GM19452 (cell line): ENCODE measurements around the gene RIN2.
A peak's percentile ranks its signal among the peaks of the same experiment; 100 is the strongest.

ENCODE experiments used
- ATAC-seq: cut with Tn5 transposase; IDR thresholded peaks from one replicate; pipeline ENCODE4 v1.9.1; 2021; ENCODE audit not compliant: unreplicated experiment

RIN2 gene

DNA sequence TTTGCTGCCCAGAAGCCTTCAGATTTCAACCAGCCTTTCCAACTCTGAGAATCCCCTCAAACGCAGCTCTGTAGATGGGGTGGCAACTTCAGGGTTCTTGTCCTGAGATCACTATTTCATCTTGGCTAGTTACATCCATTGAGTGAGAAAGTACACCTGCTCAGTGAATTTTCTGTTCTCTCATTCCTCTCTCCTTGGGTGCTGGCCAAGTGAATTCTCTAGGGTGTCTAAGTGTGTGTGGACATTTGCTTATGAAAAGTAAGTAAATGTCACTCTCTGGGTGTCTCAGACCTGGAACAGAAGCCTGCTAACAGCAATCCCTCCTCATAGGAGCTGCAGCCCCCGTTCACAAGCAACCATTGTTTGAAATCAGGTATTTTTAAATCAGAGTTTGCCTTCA, 3.8 kb downstream of the RIN2 start:
- no peak for ATAC-seq

DNA sequence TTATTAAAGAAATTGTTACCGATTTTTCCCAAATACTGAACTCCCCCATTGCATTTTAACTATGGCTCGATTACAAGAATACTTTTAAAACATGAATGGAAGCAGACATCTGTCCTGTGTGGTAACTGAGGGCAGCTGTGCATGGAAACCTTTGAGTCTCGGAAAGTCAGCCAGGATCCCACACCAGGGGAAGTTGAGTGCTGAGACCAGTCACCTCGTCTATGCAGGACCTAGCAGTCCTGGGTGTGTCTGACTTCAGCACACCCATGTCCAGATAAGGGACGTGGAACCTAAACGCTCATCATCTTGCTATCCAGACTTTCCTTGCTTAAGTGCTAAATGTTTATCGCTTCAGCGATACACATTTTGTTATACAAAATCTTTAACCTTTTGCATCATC, 6.1 kb downstream of the RIN2 start:
- ATAC-seq = no peak

DNA sequence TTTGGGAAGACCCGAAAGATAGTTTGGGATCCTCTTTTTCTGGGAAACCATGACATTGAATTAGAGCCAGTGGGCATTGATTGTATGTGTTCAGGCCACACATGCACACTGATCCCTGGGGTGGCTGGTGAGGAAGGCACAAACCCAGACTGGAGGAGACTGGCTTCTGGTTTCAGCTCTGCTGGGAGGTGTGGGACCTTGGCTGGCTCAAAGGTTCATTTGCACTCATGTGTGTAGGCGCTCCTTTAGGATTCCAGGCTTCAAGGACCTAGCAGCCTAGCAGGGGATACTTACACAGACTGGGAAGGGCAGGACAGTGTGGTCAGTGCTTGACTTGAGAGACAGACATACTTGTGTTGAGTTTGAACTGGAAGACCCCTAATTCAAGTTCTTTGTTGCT, 7.2 kb downstream of the RIN2 start:
- ATAC-seq = no peak

DNA sequence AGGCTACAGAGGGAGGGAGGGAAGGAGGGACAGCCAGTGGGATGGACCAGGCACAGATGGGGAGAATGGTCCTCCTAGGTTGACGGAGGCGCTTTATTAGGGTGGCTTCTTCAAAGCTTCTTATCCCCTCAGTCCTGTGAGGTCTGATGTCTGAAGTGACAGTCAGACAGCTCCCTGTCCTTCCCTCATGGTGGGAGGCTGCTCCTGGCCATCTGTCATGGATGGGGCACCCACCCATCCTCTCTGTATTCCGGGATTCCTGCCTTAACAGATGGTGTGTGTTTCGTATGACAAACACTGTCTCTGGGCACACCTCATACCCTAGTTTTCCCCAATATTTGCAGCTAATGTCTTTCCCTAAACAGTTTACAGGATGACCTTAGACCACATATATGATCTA, 7.9 kb downstream of the RIN2 start:
- no peak for ATAC-seq

DNA sequence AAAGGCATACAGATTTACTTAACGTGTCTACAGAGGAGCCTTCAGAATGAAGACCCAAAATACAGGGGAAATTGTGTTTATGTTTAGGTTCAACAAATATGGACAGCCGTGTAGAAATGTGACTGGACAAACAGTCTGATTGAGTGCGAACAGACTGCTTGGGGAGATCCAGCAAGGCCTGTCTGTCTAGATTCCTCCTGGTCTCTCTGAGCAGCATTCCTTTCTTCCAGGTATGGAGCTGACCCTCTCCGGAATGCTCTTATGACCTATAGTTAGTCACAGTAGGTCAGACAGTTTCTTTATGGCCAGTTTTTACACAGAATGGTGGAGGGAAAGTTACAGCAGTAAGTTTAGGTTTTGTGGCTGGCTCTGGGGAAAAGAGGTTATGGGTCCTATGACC, 9.0 kb downstream of the RIN2 start:
- ATAC-seq = no peak

DNA sequence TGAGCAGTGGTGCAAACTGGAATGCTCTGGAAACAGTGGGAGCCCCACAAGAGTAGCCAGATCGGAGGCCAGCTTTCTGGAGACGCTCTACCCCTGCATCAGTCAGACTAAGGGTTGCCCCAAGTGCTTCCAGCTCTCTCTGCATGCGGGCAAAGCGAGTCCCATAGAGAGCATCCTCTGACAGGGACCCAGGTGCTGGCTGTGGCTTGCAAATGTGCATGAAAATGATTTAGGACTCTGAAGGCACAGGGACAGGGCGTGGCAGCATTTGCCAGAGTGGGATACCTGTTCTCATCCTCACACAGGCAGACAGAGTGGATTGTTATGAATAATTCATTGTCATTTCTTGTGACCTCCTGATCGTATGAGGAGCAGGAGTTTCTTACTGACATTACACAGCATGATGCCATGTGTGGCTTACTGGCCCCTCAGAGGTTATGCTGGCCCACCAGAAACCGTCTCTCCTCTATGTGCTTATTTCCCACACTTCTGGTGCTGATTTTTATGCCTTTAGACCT, 10.3 kb downstream of the RIN2 start:
- no peak for ATAC-seq

DNA sequence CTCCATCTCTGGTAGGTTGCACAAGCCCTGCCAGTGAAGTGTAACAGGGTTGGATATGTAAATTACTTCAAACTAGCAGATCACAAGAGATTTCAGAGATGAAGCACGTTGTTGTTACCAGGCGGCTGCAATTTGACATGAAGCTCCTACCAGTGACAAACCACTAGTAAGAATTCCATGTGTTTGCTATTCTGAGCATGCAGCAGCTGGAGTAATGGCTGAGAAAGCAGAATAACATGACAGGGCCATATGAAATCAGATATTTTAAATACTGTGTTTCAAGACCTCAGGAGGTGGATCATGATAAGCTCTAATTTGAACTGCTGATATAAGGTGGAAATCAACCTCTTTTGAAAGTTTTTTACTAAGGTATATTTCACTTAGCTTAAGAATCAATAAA, 11.4 kb downstream of the RIN2 start:
- ATAC-seq = no peak

DNA sequence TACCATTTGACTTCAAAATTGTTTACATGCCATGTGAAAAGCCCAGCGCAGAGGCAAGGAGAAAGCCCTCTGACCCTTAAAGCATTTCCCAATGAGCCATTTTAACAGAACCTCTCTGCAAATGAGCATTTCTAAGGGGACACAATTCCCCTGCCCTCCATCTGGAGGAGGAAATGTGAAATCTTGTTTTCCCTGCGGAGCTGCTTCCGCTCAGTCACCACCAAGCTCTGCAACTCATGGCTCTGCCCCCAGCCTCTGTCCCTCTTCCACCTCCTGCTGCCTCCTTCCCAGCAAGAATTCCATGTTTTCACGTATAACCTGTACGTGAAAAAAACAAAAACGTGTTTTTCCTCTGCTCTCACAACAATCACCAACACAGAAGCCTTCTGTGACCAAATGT, 12.3 kb downstream of the RIN2 start:
- no peak for ATAC-seq

DNA sequence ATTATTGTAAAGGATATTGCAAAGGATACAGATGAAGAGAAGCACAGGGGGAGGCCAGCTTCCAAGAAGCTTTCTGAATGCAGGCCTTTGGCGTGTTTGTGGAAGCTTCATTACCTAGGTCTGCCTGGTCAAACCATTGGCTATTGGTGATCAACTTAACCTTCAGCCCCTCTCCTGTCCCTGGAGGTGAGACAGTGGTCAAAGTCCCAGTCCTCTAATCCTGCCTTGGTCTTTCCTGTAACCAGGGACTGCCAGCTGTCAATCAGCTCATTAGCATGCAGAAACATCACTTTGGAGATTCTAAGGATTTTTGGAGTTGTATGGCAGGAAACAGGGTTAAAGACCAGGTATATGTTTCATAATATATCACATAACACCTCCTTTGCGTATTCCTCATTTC, 13.0 kb downstream of the RIN2 start:
- no peak for ATAC-seq

DNA sequence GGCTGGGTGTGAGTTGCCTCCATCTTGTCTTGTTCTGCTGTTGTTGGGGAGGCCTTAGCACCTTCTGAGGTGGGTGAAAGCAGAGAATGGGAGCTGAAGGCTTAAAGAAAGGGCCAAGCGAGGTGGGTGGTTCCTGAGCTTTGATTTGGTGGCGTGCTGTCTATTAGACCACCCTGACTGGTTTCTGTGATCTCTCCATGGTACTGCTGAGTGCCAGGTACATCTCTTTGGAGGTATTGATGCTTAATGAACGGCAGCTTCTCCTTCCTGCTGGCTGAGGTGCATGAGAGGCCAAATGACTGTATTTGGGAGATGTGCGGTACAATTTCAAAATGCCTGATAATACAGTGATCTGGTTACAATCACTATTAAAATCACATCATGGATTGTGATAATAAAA, 15.4 kb downstream of the RIN2 start:
- ATAC-seq = no peak

DNA sequence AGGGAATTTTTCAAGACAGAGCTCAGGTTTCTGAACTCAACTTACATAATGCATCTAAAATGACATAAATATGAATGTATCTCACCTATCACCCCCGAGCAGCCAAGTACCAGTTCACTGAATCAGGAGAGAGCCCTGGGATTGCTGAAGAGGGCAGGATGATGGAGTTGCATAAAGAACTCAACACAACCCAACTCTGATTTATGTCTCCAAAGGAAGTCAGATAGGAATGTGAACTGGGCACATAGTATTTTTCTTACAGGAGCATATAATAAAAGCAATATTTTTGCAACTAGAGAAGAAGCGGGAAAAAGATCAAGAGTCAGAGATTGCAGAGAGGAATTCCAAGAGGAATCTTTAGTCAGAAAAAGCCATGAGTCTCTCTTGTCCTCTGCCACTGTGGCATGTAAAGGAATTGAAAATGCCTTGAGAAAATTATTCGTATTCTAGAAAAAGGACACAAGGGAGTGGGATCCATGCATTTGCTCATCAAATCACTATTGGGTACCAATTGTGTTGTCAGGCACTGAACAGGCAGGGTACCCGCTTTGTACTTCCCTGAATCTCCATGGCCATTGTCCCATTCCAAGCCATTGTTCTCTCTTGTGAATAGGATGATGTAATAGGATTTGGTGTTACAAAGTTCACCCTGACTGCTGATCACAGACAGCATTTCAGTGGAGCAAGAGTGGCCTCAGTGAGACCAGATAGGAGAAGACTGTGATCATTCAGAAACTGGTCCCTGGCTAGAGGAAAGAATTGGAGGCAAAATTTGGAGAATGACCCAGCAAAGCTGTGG, 16.3 kb downstream of the RIN2 start:
- ATAC-seq = no peak

DNA sequence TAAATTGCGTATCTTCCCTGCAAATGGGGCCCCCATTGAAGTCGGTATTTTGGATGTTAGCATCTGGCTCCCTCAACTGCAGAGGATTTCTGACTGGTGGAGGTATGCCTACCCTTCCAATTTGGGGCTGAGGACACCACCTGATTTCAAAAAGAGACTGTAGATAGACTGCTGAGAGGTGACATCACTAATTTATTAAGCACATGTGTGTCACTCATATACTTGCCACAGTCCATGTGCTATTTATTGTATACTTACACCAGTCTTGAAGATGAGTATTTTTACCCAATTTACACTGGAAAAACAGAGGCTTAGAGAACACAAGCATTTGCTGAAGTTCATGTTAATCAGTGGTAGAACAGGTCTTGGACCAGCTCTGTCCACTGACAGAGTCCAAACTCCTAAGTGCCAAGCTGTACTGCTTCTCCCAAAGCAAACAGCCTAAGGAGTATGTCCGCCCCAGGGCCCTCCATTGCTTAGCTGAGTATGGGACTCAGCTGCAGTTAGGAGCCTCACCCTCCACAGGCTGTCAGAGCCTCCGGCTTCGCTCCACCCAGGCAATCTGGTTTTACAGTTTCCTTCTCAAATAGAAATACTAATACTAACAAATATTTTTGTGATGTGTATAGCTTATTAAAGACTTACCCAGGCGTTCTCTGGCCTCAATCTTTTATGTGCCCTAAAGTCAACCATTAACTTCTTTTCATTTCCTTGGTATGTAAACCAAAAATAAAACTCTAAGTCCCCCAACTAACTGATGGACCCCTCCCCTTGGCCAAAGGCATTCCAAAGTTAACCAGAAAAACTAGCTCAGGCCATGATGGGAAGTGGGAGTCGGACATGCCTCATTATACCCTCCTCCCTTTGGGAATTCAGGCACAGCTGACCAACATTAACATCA, 17.5 kb downstream of the RIN2 start:
- no peak for ATAC-seq

DNA sequence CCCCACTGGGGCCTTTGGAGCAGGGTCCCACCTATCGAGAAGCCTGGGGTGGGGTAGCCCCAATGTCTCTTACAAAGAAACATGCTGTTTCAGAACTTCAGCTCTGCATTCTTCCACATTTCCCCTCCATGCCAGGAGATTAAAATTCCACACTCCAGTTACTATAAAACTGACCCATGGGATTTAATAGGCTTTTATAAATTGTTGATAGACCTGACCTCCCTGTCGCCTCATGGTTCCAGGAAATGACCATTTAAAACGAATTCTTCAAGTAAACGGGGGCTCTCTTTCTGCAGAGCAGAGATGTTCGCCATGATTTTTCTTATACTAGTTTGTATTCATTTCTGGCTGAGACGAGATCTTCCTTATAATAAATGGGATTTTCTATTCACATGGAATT, 19.3 kb downstream of the RIN2 start:
- ATAC-seq = no peak

DNA sequence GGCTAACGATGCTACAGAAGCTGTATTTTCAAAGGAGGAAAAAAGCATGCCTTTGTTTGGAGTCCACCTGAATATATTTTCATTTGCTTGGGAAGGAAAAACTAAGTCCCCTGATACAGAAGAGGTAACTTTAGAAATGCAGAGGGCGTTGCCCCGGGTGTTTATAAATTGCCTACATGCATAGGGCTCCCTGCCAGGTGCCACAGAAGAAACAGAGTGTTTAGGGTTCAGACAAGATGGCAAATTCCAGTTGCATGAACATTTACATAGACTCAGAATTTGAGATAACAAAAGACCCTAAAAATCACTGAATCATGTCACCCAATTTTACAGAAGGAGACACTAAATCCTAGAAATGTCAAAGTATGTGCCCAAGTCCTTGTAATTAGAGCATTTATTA, 19.9 kb downstream of the RIN2 start:
- ATAC-seq = no peak

DNA sequence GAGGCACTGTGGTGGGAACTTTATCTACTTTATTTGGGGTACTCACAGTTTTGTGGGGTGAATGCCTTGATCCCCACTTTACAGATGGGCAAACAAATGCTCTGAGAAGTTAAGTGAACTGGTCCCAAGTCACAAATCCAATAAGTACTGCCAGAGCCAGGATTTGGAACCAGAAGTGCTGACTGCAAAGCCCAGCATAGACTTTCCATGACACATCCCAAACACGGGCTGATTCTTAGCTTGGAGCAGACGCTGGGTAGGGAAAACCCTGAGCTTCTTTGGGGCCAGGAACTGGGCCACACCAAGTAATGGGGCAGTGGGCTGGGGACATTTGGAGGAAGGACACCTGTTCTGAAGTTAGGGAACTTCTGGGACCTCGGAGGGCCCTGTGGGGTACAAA, 20.3 kb downstream of the RIN2 start:
- no peak for ATAC-seq

DNA sequence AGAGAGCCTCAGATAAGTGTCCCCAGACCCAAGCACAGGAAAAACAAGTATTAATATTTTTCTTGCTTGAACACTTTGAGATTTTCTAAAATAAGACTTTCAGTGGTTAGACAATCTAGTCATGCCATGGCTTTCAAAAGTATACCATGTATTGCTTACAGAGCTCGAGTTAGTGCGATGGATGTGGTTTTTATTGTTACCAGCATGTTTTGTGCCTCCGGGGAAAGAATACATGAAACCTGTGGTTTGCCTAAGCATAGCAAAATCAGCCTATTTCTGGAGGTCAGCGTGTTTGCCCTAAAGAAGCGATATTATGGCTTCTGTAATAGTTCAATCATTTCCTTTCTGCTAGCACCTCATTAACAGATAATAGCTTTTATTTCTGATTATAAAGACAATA, 21.6 kb downstream of the RIN2 start:
- ATAC-seq = peak; percentile 69

DNA sequence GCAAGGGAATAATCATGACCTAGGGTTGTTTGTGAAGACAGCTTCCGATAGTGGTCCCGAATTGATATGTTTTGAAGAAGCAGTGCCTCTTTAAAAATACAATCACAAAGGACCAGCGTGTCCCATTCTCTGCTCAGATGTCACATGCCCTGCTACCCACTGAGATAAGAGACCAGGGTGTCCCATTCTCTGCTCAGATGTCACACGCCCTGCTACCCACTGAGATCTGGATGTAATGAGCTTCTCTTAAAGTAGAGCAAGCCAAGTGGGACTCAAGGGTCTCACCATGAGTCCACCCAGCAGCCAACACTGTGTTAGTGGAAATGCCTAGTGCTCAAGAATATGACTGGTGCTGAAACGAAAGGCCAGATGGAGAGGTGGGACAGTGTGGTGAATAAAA, 22.2 kb downstream of the RIN2 start:
- no peak for ATAC-seq

DNA sequence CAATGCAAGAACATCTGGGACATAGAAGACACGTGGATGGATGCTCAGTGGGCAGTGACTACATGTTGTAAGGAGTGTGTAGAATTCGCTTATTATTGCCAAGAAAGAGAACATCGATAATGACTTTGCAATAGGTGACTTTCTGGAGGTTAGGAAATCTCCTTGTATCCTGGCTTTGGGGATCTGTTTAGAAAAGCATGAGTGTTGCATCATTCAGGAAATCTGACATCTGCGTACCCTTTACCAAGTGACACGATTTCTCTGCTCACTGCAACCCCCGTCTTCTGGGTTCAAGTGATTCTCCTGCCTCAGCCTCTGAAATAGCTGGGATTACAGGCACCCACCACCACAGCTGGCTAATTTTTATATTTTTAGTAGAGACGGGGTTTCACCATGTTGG, 23.2 kb downstream of the RIN2 start:
- no peak for ATAC-seq

DNA sequence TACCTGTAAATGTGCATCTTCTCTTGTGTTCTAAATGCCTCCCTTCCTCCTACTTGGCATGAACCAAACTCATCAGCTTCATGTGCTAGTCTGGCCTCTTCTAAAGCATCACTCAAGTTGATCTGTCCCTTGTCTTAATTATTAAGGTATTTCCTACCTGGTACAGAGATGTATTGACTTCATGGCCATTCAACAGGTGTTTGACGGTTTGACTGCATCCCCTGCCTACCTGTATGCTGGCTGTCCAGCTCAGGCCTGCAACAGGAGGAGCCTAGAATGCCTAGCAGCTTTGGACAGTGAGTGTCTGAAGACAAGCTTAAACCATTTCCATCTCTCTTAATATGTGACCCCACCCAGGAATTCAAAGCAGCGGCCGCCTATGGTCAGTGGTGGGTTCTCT, 24.6 kb downstream of the RIN2 start:
- no peak for ATAC-seq

DNA sequence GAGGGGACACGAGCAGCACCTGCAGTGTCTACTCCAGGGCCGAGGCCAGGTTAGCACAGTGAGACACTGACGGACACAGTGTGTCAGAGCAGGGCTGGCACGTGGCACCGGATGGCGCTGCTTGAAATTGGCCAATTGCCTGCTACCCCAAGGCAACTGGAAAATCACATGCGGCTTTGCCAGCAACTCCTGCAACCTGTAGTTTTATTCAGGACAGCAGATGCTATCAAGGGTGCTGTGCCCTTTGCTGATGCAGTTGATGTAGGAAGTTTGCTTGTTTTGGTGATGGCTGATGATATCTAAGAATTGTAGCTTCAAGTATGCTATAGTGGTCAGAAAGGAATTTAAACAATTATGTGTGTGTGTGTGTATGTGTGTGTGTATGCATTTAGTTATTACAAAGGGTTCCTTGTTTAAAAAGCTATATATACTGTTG, 25.9 kb downstream of the RIN2 start:
- ATAC-seq = no peak

DNA sequence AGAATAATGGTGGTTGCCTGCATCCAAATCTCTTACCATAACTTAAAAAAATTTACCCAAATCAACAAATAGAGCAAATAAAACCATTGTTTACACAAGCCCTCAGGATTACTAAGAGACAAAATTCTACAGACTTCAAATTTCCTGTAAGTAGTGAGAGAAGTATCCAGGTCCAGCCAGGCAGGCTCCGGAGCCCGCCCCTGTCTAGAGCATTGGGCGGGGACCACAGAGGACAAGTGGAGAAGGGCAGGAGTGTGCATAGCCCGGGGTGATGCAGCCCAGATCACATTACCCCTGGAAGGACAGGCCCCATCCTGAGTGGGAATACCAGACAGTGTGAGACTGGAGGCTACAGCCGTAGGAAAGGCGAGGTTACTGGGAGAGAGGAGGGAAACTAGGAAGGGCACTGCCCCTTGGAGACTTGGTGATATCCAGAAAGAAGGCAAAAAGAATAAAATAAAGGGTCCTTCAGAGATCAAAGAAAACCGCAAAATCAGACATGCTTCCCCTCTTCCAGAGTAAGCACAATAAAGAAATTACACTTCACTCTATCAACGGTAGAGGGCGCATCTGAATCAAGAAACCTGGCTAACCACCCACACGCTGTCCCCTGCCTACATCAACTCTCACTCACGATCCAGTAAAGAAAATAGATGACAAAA, 26.6 kb downstream of the RIN2 start:
- no peak for ATAC-seq
